ENCODE data around the gene PTTG1IP.

PTTG1IP gene

DNA sequence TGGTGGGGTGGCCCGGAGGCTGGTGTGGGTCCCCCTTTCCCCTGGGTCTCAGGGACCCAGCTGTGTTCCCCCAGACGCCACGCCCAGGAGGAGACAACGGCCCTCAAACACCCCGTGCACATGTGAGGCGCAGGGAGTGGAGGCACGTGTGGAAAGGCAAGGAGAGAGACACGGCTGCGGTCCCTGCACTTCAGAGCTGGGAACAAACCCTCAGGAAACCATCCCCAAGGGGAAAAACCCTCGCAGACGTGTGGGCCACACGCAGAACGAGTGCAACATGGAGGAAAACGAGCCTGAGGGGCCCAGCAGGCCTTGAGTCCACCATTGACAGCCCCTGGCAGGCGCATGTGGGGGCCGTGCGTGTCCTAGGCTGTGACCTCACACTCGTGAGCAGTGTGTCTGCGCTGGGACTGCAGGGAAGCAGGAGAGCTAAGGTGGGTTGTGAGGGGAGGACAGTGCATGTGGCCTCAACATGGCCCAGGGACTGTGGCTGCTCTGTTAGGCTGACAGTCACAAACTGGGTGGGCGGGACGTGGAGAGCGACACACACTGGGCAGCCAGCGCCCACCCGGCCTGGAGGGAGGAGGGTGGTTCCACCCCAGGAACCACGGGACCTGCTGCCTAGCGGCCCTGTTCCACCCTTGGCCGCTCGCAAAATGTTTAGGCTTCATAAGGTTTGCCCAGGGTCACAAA is 27.2 kb upstream of the PTTG1IP start:
- H2BK120ac ChIP-seq (ENCODE audit: insufficient read depth, low read length, poor library complexity), result no peak overlapping the region
- H2AK5ac ChIP-seq (ENCODE audit: low read length), result no peak overlapping the region
- no peak overlapping the region for H3K27ac ChIP-seq (ENCODE audit: low read depth, low read length)
- no peak overlapping the region for H3K4ac ChIP-seq (ENCODE audit: low read depth, low read length)
- H3K4me2 ChIP-seq (ENCODE audit: low read length), result no peak overlapping the region
- H3K9me3 ChIP-seq (ENCODE audit: insufficient read depth, low read depth, low read length), result peaks cover 15% of the 10 kb centered on the region
- H3K79me1 ChIP-seq (ENCODE audit: low read length), result no peaks in the 10 kb centered on the region
- H3K23ac ChIP-seq (ENCODE audit: low read length), result no peak overlapping the region
- H3K14ac ChIP-seq (ENCODE audit: low read length), result no peak overlapping the region
- H2BK12ac ChIP-seq (ENCODE audit: low read length), result no peak overlapping the region
- no peaks in the 10 kb centered on the region for H3K27me3 ChIP-seq (ENCODE audit: insufficient read depth, low read length)
- H2AFZ ChIP-seq (ENCODE audit: insufficient read depth, low read length, poor library complexity), result no peak overlapping the region
- H3K9ac ChIP-seq (ENCODE audit: low read length), result no peak overlapping the region
- no peak for DNase-seq
- no peak overlapping the region for H2BK5ac ChIP-seq (ENCODE audit: low read depth, low read length, poor library complexity)
- no peak overlapping the region for H4K91ac ChIP-seq (ENCODE audit: low read depth, low read length)
- H4K12ac ChIP-seq (ENCODE audit: low read depth, low read length), result no peak overlapping the region
- no peak overlapping the region for H3K4me3 ChIP-seq (ENCODE audit: low read depth, low read length)
- H4K8ac ChIP-seq (ENCODE audit: low read depth, low read length), result no peak overlapping the region
- no CpG with 5 or more reads among the region's 28 CpGs for WGBS (ENCODE audit: extremely low coverage, insufficient coverage, insufficient read length)
- H3K18ac ChIP-seq (ENCODE audit: low read length), result no peak overlapping the region
- no peaks in the 10 kb centered on the region for H3K79me2 ChIP-seq (ENCODE audit: control insufficient read depth, insufficient read depth, low read length, poor library complexity)
- peaks cover 6% of the 10 kb centered on the region in 2 experiments for H3K4me1 ChIP-seq (ENCODE audit: control insufficient read depth in 1 of 2, insufficient read depth in 2 of 2, low read length in 2 of 2)
- H3K36me3 ChIP-seq (ENCODE audit: control insufficient read depth in 1 of 2, insufficient read depth in 2 of 2, low read length in 2 of 2), result no peaks in the 10 kb centered on the region

DNA sequence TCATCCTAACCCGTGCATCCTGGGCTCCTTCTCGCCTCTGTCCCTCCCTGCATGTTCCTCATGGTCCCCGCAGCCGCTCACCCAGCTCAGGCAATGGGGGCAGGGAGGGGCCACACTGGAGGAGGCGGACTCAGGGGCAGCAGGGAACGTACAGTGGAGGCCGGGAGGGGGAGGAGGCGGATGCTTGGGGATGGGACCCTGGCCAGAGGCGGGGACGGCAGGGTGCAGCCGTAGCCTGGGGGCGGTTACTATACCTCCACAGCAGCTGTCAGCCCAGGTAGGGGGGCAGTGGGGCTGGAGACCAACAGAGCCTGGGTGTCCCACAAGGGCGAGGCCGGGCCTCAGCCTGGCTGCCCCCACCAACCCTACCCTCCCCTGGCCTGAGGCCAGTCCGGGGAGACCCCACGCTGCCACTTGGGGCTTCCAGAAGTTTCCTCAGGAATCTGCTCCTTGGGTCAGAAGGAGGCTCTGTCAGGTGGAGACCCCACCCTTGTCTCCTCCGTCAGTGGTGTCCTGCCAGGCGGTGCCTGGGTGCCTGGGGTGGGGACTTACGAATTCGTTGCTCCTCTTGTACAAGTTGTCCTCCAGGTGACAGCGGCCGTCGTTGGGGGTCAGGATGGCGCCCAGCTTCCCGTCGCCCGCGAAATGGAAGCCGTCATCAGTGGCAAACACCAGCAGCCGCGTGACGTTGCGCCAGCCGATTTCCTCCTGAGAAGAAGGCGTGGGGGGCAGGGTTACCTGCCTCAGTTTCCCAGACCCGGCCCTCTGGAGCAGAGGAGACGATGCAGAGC is 26.5 kb upstream of the PTTG1IP start:
- Histone ChIP-seq H3K27me3 (ENCODE audit: insufficient read depth, low read length) (no peaks in the 10 kb centered on the region), H3K9me3 (ENCODE audit: insufficient read depth, low read depth, low read length) (peaks cover 15% of the 10 kb centered on the region), H3K4ac (ENCODE audit: low read depth, low read length) (no peak overlapping the region), H3K36me3 (ENCODE audit: control insufficient read depth in 1 of 2, insufficient read depth in 2 of 2, low read length in 2 of 2) (no peaks in the 10 kb centered on the region), H3K79me1 (ENCODE audit: low read length) (no peaks in the 10 kb centered on the region), H3K9ac (ENCODE audit: low read length) (no peak overlapping the region), H2BK120ac (ENCODE audit: insufficient read depth, low read length, poor library complexity) (no peak overlapping the region), H4K12ac (ENCODE audit: low read depth, low read length) (no peak overlapping the region), H2BK12ac (ENCODE audit: low read length) (no peak overlapping the region), H3K18ac (ENCODE audit: low read length) (no peak overlapping the region), H2AFZ (ENCODE audit: insufficient read depth, low read length, poor library complexity) (no peak overlapping the region), H4K91ac (ENCODE audit: low read depth, low read length) (no peak overlapping the region), H4K8ac (ENCODE audit: low read depth, low read length) (no peak overlapping the region), H2BK5ac (ENCODE audit: low read depth, low read length, poor library complexity) (no peak overlapping the region), H3K4me3 (ENCODE audit: low read depth, low read length) (no peak overlapping the region), H3K23ac (ENCODE audit: low read length) (no peak overlapping the region), H3K79me2 (ENCODE audit: control insufficient read depth, insufficient read depth, low read length, poor library complexity) (no peaks in the 10 kb centered on the region), H3K4me1 (ENCODE audit: control insufficient read depth in 1 of 2, insufficient read depth in 2 of 2, low read length in 2 of 2) (peaks cover 6% of the 10 kb centered on the region in 2 experiments), H3K4me2 (ENCODE audit: low read length) (no peak overlapping the region), H3K14ac (ENCODE audit: low read length) (no peak overlapping the region), H3K27ac (ENCODE audit: low read depth, low read length) (no peak overlapping the region), H2AK5ac (ENCODE audit: low read length) (no peak overlapping the region)
- no peak for DNase-seq
- no CpG with 5 or more reads among the region's 37 CpGs for WGBS (ENCODE audit: extremely low coverage, insufficient coverage, insufficient read length)

DNA sequence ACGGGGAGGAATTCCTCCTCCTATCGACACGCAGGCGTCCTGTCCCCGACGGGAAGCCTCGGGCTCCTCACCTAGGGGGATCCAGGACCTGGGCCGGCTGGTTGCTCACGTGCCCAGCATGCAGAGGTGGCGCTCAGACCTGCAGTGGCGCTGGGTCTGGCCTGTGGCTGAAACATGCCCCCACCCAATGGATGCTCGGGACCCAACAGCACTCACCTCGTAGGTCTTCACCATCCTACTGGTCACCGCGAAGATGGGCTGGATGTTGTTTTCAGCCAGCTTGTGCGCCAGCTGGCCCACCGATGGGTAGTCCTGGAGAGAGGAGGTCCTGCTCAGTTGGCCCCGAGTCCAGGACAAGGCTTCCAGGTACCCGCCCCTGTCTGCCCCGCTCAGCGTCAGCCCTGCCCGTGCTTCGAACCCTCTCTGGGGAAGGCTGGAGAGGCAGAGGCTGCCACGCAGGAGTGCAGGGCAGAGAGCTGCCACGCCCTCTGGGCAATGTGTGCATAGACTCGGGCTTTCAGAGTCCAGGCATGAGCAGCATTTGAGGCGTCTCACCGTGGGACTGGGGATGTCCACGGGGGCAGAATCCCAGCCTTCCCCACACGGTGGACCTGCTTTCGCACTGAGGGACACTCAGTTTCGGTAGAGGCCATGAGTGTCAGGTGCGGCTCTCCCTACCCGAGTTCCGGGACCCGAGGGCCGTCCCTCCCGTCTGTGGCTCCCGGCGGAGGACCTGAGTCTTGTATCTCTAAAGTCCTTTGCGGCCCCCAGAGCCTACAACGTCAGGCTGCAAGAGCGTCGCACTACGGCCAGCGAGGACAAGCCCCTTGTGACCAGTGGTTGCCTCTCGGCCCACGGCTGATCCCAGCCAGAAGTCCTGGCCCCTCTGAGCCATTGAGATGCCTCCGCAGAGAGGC is 25.6 kb upstream of the PTTG1IP start:
- WGBS (ENCODE audit: extremely low coverage, insufficient coverage, insufficient read length), result no CpG with 5 or more reads among the region's 49 CpGs
- Histone ChIP-seq H3K9ac (ENCODE audit: low read length) (no peak overlapping the region), H4K12ac (ENCODE audit: low read depth, low read length) (no peak overlapping the region), H3K9me3 (ENCODE audit: insufficient read depth, low read depth, low read length) (peaks cover 11% of the 10 kb centered on the region), H3K27me3 (ENCODE audit: insufficient read depth, low read length) (no peaks in the 10 kb centered on the region), H2AFZ (ENCODE audit: insufficient read depth, low read length, poor library complexity) (no peak overlapping the region), H2BK5ac (ENCODE audit: low read depth, low read length, poor library complexity) (no peak overlapping the region), H2BK120ac (ENCODE audit: insufficient read depth, low read length, poor library complexity) (no peak overlapping the region), H3K27ac (ENCODE audit: low read depth, low read length) (no peak overlapping the region), H3K18ac (ENCODE audit: low read length) (no peak overlapping the region), H3K4me2 (ENCODE audit: low read length) (no peak overlapping the region), H4K8ac (ENCODE audit: low read depth, low read length) (no peak overlapping the region), H3K23ac (ENCODE audit: low read length) (no peak overlapping the region), H3K36me3 (ENCODE audit: control insufficient read depth in 1 of 2, insufficient read depth in 2 of 2, low read length in 2 of 2) (no peaks in the 10 kb centered on the region), H3K79me1 (ENCODE audit: low read length) (no peaks in the 10 kb centered on the region), H3K4ac (ENCODE audit: low read depth, low read length) (no peak overlapping the region), H3K79me2 (ENCODE audit: control insufficient read depth, insufficient read depth, low read length, poor library complexity) (no peaks in the 10 kb centered on the region), H2AK5ac (ENCODE audit: low read length) (no peak overlapping the region), H4K91ac (ENCODE audit: low read depth, low read length) (no peak overlapping the region), H3K4me1 (ENCODE audit: control insufficient read depth in 1 of 2, insufficient read depth in 2 of 2, low read length in 2 of 2) (peaks cover 6% of the 10 kb centered on the region in 2 experiments), H2BK12ac (ENCODE audit: low read length) (no peak overlapping the region), H3K14ac (ENCODE audit: low read length) (no peak overlapping the region), H3K4me3 (ENCODE audit: low read depth, low read length) (no peak overlapping the region)
- DNase-seq, result no peak

DNA sequence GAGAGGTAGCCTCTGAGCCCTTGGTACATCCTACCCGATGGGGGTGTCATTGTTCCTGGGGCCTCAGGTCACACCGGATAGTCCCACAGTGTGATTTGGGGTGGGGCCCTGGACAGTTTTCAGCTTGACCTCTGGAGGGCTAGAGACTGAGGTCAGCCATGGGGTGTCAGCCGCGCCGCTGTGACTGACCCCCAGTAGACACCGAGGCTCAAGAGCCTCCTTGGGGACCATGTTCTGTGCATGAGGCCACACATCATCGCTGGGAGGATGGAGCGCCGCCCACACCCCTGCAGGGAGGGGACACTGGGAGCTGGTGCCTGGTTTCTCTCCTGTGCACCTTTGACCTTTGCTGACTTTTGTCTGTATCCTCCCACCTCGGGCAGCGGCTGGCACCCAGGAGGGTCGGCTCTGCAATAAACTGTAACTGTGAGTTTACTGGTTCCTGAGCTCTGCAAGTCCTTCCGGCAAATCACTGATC is 24.6 kb upstream of the PTTG1IP start:
- Histone ChIP-seq H3K27me3 (ENCODE audit: insufficient read depth, low read length) (no peaks in the 10 kb centered on the region), H3K4me3 (ENCODE audit: low read depth, low read length) (no peak overlapping the region), H3K36me3 (ENCODE audit: control insufficient read depth in 1 of 2, insufficient read depth in 2 of 2, low read length in 2 of 2) (no peaks in the 10 kb centered on the region), H3K79me1 (ENCODE audit: low read length) (no peaks in the 10 kb centered on the region), H3K9me3 (ENCODE audit: insufficient read depth, low read depth, low read length) (peaks cover 13% of the 10 kb centered on the region), H4K8ac (ENCODE audit: low read depth, low read length) (no peak overlapping the region), H2AK5ac (ENCODE audit: low read length) (no peak overlapping the region), H2AFZ (ENCODE audit: insufficient read depth, low read length, poor library complexity) (no peak overlapping the region), H3K27ac (ENCODE audit: low read depth, low read length) (no peak overlapping the region), H2BK12ac (ENCODE audit: low read length) (no peak overlapping the region), H3K14ac (ENCODE audit: low read length) (no peak overlapping the region), H2BK120ac (ENCODE audit: insufficient read depth, low read length, poor library complexity) (no peak overlapping the region), H3K4ac (ENCODE audit: low read depth, low read length) (no peak overlapping the region), H3K23ac (ENCODE audit: low read length) (no peak overlapping the region), H3K4me1 (ENCODE audit: control insufficient read depth in 1 of 2, insufficient read depth in 2 of 2, low read length in 2 of 2) (peaks cover 4 to 6% of the 10 kb centered on the region in 2 experiments), H3K79me2 (ENCODE audit: control insufficient read depth, insufficient read depth, low read length, poor library complexity) (no peaks in the 10 kb centered on the region), H3K18ac (ENCODE audit: low read length) (no peak overlapping the region), H4K91ac (ENCODE audit: low read depth, low read length) (no peak overlapping the region), H3K4me2 (ENCODE audit: low read length) (no peak overlapping the region), H4K12ac (ENCODE audit: low read depth, low read length) (no peak overlapping the region), H2BK5ac (ENCODE audit: low read depth, low read length, poor library complexity) (no peak overlapping the region), H3K9ac (ENCODE audit: low read length) (no peak overlapping the region)
- DNase-seq, result no peak
- no CpG with 5 or more reads among the region's 13 CpGs for WGBS (ENCODE audit: extremely low coverage, insufficient coverage, insufficient read length)

All from trophoblast cell (in vitro differentiated cells and primary cell).